ENCODE data around the gene HMGXB3.

HMGXB3 gene

GRCh38 chr5:149988126-149988525 is 12.4 kb upstream of the HMGXB3 start:
- no peak for DNase-seq (ENCODE audit: low spot score)
- FAIRE-seq: no peak

- peak; percentile 70 for DNase-seq (ENCODE audit: low spot score)
- peak; percentile 82 for FAIRE-seq
Measured at GRCh38 chr5:149990518-149991376, 9.8 kb upstream of the HMGXB3 start.

GRCh38 chr5:149993471-149993870 is 7.1 kb upstream of the HMGXB3 start:
- DNase-seq (ENCODE audit: low spot score) (no peak), FAIRE-seq (no peak)

- FAIRE-seq: no peak
Measured at GRCh38 chr5:149995385-149996204, 4.9 kb upstream of the HMGXB3 start.

GRCh38 chr5:149996205-149996890 is 4.2 kb upstream of the HMGXB3 start:
- no peak for FAIRE-seq
- DNase-seq (ENCODE audit: low spot score): no peak

More at GRCh38 chr5:149995385-149996204, 4.9 kb upstream of the HMGXB3 start:
- no peak for DNase-seq (ENCODE audit: low spot score)

GRCh38 chr5:149998281-149998680 is 2.3 kb upstream of the HMGXB3 start:
- FAIRE-seq: no peak
- no peak for DNase-seq (ENCODE audit: low spot score)

GRCh38 chr5:149999359-149999758 is 1.2 kb upstream of the HMGXB3 start:
- FAIRE-seq (no peak), DNase-seq (ENCODE audit: low spot score) (no peak)

GRCh38 chr5:149999866-150000255 is 678 bp upstream of the HMGXB3 start:
- no peak for DNase-seq (ENCODE audit: low spot score)
- FAIRE-seq: peak; percentile 63

- DNase-seq (ENCODE audit: low spot score) (peak; percentile 34), FAIRE-seq (no peak)
Measured at GRCh38 chr5:150000990-150001659, 586 bp downstream of the HMGXB3 start.

GRCh38 chr5:150001660-150002486 is 1.3 kb downstream of the HMGXB3 start:
- no peak for FAIRE-seq
- peak; percentile 70 for DNase-seq (ENCODE audit: low spot score)

GRCh38 chr5:150006318-150006717 is 5.8 kb downstream of the HMGXB3 start:
- DNase-seq (ENCODE audit: low spot score): no peak

GRCh38 chr5:150007050-150007449 is 6.5 kb downstream of the HMGXB3 start:
- FAIRE-seq: no peak
- DNase-seq (ENCODE audit: low spot score): no peak

More at GRCh38 chr5:150006318-150006717, 5.8 kb downstream of the HMGXB3 start:
- FAIRE-seq: no peak

GRCh38 chr5:150009671-150010387 is 9.3 kb downstream of the HMGXB3 start:
- no peak for FAIRE-seq
- DNase-seq (ENCODE audit: low spot score): no peak

- FAIRE-seq (no peak), DNase-seq (ENCODE audit: low spot score) (no peak)
Measured at GRCh38 chr5:150013931-150014330, 13.4 kb downstream of the HMGXB3 start.

GRCh38 chr5:150014456-150014855 is 13.9 kb downstream of the HMGXB3 start:
- FAIRE-seq: no peak
- DNase-seq (ENCODE audit: low spot score): no peak

GRCh38 chr5:150015415-150015814 is 14.9 kb downstream of the HMGXB3 start:
- FAIRE-seq (no peak), DNase-seq (ENCODE audit: low spot score) (no peak)

- DNase-seq (ENCODE audit: low spot score) (no peak), FAIRE-seq (no peak)
Measured at GRCh38 chr5:150016537-150016936, 16.0 kb downstream of the HMGXB3 start.

GRCh38 chr5:150017226-150018005 is 16.9 kb downstream of the HMGXB3 start:
- no peak for DNase-seq (ENCODE audit: low spot score)

GRCh38 chr5:150020249-150020648 is 19.7 kb downstream of the HMGXB3 start:
- DNase-seq (ENCODE audit: low spot score): no peak
- FAIRE-seq: no peak

More at GRCh38 chr5:150017226-150018005, 16.9 kb downstream of the HMGXB3 start:
- no peak for FAIRE-seq
